Activated CD8-positive, alpha-beta T cell treated with anti-CD3 and anti-CD28 coated beads for 36 hours (primary cell): ENCODE measurements around the gene ADSL. TPM values are rescaled to one million over a fixed set of nuclear protein-coding genes. Genes with fewer than 3 reads are reported as not detected.

Experiments
- ATAC-seq: fragments of 200-7000 bp; cut with Tn5 transposase; one replicate; pipeline ENCODE4 v1.10.0; 2021; ENCODE audit warnings: mild to moderate bottlenecking, moderate library complexity
- CTCF ChIA-PET: fragments of 350-600 bp; sonication (Branson Sonifier 250); formaldehyde crosslinking; loops from one replicate; lab custom pipeline; 2021; ENCODE audit warnings: antibody characterized with exemption; lab: Charles Lee
- POLR2A ChIA-PET: fragments of 350-600 bp; sonication (Branson Sonifier 250); formaldehyde crosslinking; loops from one replicate; lab custom pipeline; 2021; ENCODE audit warnings: antibody characterized with exemption; lab: Charles Lee
- DNase-seq: peaks from one replicate; pipeline ENCODE4 v3.0.0-alpha.2; 2020
- H3K27ac Mint-ChIP-seq: one replicate; pipeline ENCODE4 v1.8.0; 2021; ENCODE audit warnings: mild to moderate bottlenecking, mixed read lengths
- H3K27me3 Mint-ChIP-seq: one replicate; pipeline ENCODE4 v1.8.0; 2021; ENCODE audit warnings: mixed read lengths
- H3K36me3 Mint-ChIP-seq: one replicate; pipeline ENCODE4 v1.8.0; 2021; ENCODE audit warnings: low read depth, mixed read lengths
- H3K4me1 Mint-ChIP-seq: one replicate; pipeline ENCODE4 v1.8.0; 2021; ENCODE audit warnings: low read depth, mixed read lengths
- H3K4me3 Mint-ChIP-seq: one replicate; pipeline ENCODE4 v1.8.0; 2021; ENCODE audit warnings: mild to moderate bottlenecking, moderate library complexity, mixed read lengths
- H3K9me3 Mint-ChIP-seq: one replicate; pipeline ENCODE4 v1.8.0; 2021; ENCODE audit warnings: mixed read lengths
- CTCF ChIP-seq: fragments of 200-600 bp; IDR thresholded peaks from one replicate; pipeline ENCODE4 v1.8.0; 2022; ENCODE audit warnings: antibody characterized with exemption, mild to moderate bottlenecking
- intact Hi-C: fragments of 100-400 bp; cut with micrococcal nuclease; formaldehyde crosslinking; loops from one replicate; pipeline ENCODE4 v1.10.0; 2022
- total RNA-seq, 2 experiments: library from RNA; stranded (reverse); gene quantifications; one replicate each; pipeline ENCODE4 v1.2.3, GENCODE V29; 2021

The ADSL gene
- total RNA-seq, 2 experiments from 2014 or later = 160 to 169 TPM

- ATAC-seq = no peak
- Mint-ChIP-seq H3K4me3 (no peak overlapping the region), H3K27me3 (no peaks in the 10 kb centered on the region), H3K36me3 (peaks cover 43% of the 10 kb centered on the region), H3K4me1 (peaks cover 47% of the 10 kb centered on the region), H3K9me3 (no peaks in the 10 kb centered on the region), H3K27ac (peak overlapping the region; percentile 28)
- intact Hi-C loops = loop anchor here (10.0 kb wide), 1 partner anchor 51 kb away; no protein-coding TSS in a partner anchor
- ChIA-PET POLR2A (interaction anchor here (1.2 kb wide), 1 partner anchor 20 kb away, joined by 4 read pairs; no protein-coding TSS in a partner anchor), CTCF (interaction anchor here (0.8 to 1.2 kb wide), 3 partner anchors 13 to 42 kb away, joined by 3 read pairs; no protein-coding TSS in a partner anchor)
- DNase-seq = no peak
- no peak for TF ChIP-seq CTCF
Observed at GRCh38 chr22:40305625-40306024, 40.7 kb upstream of the ADSL start.

- Mint-ChIP-seq H3K36me3 (peaks cover 36% of the 10 kb centered on the region), H3K4me3 (no peak overlapping the region), H3K27ac (peak overlapping the region; percentile 75), H3K4me1 (peaks cover 37% of the 10 kb centered on the region), H3K27me3 (no peaks in the 10 kb centered on the region), H3K9me3 (no peaks in the 10 kb centered on the region)
- ChIA-PET POLR2A (interaction anchor here (1.0 to 2.8 kb wide), 4 partner anchors 8 to 132 kb away, joined by 3 to 12 read pairs (median 6); no protein-coding TSS in a partner anchor), CTCF (interaction anchor here (1.0 to 3.6 kb wide), 5 partner anchors 8 to 39 kb away, joined by 3 to 21 read pairs (median 4); partner anchors contain the start of gene ADSL)
- TF ChIP-seq CTCF = no peak
- ATAC-seq (peak; percentile 37), DNase-seq (no peak)
- intact Hi-C loops = loop anchor here (10.0 kb wide), 1 partner anchor 54 kb away; no protein-coding TSS in a partner anchor
Observed at GRCh38 chr22:40308999-40309573, 37.2 kb upstream of the ADSL start.

GRCh38 chr22:40309631-40310030, 36.7 kb upstream of the ADSL start:
- H3K4me3 Mint-ChIP-seq = no peak overlapping the region
- intact Hi-C loops = loop anchor here (10.0 kb wide), 1 partner anchor 55 kb away; no protein-coding TSS in a partner anchor
- POLR2A ChIA-PET = interaction anchor here (1.6 to 1.7 kb wide), 2 partner anchors 8 to 13 kb away, joined by 4 to 8 read pairs; no protein-coding TSS in a partner anchor
- ATAC-seq (no peak), DNase-seq (no peak)
- peaks cover 40% of the 10 kb centered on the region for H3K36me3 Mint-ChIP-seq
- no peaks in the 10 kb centered on the region for H3K9me3 Mint-ChIP-seq
- no peak for TF ChIP-seq CTCF
- H3K4me1 Mint-ChIP-seq = peaks cover 37% of the 10 kb centered on the region
- CTCF ChIA-PET = interaction anchor here (1.0 to 3.6 kb wide), 4 partner anchors 9 to 38 kb away, joined by 3 to 21 read pairs (median 6); partner anchors contain the start of gene ADSL
- H3K27me3 Mint-ChIP-seq = no peaks in the 10 kb centered on the region
- peak overlapping the region; percentile 75 for H3K27ac Mint-ChIP-seq

GRCh38 chr22:40310081-40310767, 36.1 kb upstream of the ADSL start:
- CTCF ChIA-PET = interaction anchor here (1.0 to 3.6 kb wide), 4 partner anchors 9 to 37 kb away, joined by 3 to 21 read pairs (median 6); partner anchors contain the start of gene ADSL
- POLR2A ChIA-PET = interaction anchor here (1.6 to 1.7 kb wide), 2 partner anchors 7 to 13 kb away, joined by 4 to 8 read pairs; no protein-coding TSS in a partner anchor
- Mint-ChIP-seq H3K4me3 (no peak overlapping the region), H3K9me3 (no peaks in the 10 kb centered on the region), H3K27me3 (no peaks in the 10 kb centered on the region), H3K36me3 (peaks cover 42% of the 10 kb centered on the region), H3K4me1 (peaks cover 36% of the 10 kb centered on the region), H3K27ac (no peak overlapping the region)
- intact Hi-C loops = no loop called here
- no peak for TF ChIP-seq CTCF
- no peak for ATAC-seq
- DNase-seq = no peak
